KG1 (cell line): ENCODE results near the gene PVALEF.
A peak's percentile ranks its signal among the peaks of the same experiment; 100 is the strongest.
"Not testable (repeated sequence)": the region's sequence is repeated elsewhere in the genome, so short reads cannot be mapped to it uniquely, and the experiment has no call there.

Experiments used
- DNase-seq: peaks from one replicate; lab custom pipeline; 2025; lab: John Stamatoyannopoulos, UW

The PVALEF gene

GRCh38 chr17:81221371-81221841, 56.1 kb downstream of the PVALEF start:
- no peak for DNase-seq

- DNase-seq = no peak
These were observed 56.7 kb downstream of the PVALEF start for GRCh38 chr17:81221842-81222619.

GRCh38 chr17:81222620-81222905, 57.3 kb downstream of the PVALEF start:
- DNase-seq = no peak

- DNase-seq = peak; percentile 90
These were observed 57.8 kb downstream of the PVALEF start, which contains the start of gene CEP131 for GRCh38 chr17:81222906-81223761. TSS of gene CEP131 (minus strand) at chr17:81222965. CDS start at chr17:81220056, 2,909 bp downstream.

DNA sequence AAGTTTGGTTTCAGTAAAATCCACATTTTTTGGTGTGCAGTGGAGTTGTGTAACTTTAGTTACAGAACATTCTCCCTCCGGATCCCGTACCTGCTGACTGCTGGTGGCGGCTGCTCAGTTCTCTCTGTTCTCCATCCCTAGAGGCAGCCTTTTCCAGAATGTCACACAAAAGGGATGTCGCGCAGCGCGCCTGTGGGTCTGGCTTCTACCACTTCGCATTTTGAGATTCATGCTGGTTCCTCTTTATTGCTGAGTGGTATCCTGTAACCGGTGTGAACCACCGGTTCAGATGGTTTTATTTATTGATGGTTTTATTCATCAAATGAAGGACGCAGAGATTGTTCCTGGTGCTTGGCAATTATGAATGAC, 58.4 kb downstream of the PVALEF start:
- DNase-seq = peak; percentile 31

GRCh38 chr17:81227630-81228029, 62.3 kb downstream of the PVALEF start:
- not testable (repeated sequence) for DNase-seq

- DNase-seq = peak; percentile 41
These were observed 63.1 kb downstream of the PVALEF start for GRCh38 chr17:81228420-81228819.

DNA sequence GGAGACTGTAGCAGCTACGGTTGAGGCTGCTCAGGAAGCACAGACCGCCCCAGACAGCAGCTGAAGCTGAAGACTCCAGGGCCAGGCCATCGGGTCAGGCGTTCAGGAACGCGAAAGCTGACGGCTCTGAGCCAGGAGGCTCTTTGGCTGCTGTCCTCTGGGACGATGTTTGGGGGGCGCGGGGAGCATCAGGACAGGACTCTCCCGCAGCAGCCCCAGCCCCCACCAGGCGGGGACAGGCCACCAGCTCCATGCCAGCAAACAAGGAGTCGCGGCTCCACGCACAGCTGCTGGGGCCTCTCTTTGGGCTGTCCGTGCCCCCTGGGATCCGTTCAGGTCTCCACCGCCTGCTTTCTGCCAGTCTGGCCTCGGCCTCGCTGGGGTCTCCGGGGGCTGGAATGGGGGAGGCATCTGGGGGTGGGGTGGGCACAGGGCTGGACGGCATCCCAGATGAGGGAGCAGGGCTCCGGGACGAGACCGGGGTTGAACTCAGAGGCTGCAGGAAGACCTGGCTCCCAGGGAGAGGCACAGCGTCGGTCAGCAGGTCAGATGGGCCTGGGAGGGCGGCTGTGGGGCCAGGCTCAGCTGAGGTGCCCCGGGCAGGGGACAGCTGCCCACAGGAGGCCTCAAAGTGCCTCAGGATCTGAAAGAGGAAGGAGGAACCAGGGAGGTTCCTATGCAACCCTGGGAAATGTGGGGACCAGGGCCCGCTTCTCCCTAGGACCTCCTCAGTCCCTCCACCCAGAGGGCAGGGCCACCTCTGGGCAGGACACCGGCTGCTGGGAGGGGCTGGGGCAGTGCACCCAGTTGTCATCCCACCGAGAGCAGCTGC, 63.7 kb downstream of the PVALEF start:
- DNase-seq = no peak

DNA sequence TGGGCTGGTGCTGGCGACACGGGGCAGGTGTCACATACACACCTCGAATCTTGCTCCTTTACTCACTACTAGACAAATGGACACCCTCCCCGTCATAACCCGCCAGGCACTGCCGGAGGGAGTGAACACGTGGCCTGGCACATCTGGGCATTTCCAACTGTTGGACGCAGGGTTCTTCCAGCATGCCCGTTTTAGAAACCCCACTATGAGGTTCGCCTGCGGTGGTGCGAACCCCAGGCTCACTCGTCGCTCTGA, 64.3 kb downstream of the PVALEF start:
- no peak for DNase-seq

DNA sequence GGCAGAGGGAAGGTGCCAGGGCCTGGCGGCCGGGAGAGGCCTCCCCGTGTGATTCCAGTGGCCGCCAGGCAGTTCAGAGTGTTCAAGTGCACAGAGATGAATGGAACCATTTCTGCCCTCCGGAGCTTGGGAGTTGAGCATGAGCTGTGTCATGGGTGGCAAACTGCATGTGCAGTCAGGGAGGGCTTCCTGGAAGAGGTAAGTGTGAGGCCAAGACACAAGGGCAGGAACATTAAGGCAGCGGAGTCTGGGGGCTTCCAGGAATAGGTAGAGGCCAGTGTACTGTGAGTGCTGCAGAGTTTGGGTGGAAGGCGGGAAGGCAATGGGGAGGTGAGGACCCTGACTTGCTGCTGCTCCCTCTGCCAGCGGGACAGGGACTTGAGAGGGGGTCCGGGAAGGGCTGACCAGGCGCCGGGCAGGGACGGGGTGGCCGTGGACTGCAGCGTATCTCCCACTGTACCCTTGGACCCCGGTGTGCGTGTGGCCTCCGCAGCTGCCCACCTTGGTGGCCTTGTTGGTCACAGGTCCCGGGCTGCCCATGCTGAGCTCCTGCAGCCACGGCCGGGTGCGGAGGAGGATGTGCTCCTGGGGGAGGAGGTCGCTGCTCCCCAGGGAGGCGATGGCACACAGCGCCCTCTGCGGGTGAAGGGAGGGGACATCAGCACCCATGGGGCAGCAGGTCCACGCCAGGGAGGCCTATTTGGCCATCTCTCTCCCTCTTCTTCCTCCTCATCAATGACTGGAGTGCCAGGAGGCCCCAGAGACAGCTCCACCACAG, 64.9 kb downstream of the PVALEF start:
- DNase-seq = no peak

DNA sequence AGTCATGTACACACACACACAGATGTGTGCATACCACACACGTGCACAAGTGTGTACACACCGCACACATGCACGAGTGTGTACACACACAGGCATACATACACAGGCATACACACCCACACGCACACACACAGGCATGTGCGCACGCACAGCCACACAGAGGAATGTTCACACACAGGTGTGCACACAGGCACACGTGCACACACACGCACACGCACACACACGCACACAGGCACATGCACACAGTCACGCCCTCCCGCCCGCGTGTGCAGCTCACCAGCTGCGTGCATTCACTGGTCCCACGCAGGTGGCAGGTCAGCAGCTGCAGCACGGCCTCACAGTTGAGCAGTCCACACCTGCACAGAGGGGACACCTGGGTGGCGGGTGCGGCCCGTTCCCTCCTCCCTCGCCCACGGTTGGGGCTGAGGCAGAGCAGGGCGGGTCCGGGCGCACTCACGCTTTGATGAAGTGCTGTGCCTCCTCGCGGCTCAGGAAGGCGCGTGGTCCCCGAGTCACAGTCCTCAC, 65.9 kb downstream of the PVALEF start:
- DNase-seq = no peak

DNA sequence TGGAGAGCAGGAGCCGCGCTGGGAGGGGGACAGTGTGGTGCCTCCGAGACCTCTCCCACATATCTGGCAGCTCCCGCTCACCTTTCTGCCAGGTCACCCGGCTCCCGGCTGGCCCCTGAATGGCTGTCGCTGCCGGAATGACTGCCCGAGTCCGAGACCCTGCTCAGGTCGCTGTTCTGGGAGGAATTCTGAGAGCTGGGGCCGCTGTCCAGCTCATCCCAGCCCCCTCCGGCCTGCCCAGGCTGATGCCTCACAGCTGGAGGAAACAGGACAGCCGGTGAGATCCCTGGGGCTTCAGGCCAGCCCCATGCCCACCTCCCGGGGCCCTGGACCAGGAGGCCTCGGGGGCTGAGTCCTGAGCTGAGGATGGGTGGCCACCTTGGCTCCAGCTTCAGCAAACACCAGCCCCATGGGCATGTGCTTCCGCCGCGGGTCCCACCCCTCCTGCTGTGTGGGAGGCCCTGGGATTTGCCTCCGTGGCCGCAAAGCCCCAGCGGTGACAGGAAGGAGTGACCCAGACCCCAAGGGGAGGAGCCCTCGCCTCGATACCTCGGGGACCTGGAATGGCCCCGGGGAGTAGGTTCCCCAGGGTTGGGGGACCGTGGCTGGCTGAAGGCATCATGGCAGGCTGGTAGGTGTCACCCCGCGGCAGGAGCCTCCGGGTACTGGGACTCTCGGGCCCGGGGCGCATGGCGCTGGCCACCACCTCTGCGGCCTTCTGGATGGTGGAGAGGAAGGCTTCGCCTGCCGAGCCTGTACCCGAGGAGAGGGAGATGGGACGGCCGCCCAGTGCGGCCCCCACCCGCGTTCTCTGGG, 66.7 kb downstream of the PVALEF start:
- no peak for DNase-seq
